Keratinocyte (primary cell): Measurements from ENCODE around the gene STKLD1.

ENCODE experiments used
- CTCF ChIP-seq, 3 experiments: IDR thresholded peaks in 1 of 3; conservative IDR thresholded peaks in 1 of 3; optimal IDR thresholded peaks in 1 of 3; 2 replicates in 2 of 3; 3 replicates in 1 of 3; pipeline versions ENCODE3 to v1.5.1; 2011; ENCODE audit warnings: low read length in 3 of 3, mild to moderate bottlenecking in 3 of 3, moderate library complexity in 2 of 3, control low read depth in 1 of 3, inconsistent platforms in 1 of 3; ENCODE audit not compliant: insufficient read depth in 2 of 3; ENCODE audit errors: extremely low read depth in 1 of 3
- EZH2 ChIP-seq: IDR thresholded peaks from one replicate; pipeline ENCODE4 v1.6.1; 2012; ENCODE audit warnings: inconsistent platforms, mild to moderate bottlenecking, low read length, moderate library complexity

- TF ChIP-seq CTCF (optimal IDR thresholded peaks at IDR 0.05 in 1 of 3, IDR thresholded peaks at IDR 0.05 in 1 of 3, conservative IDR thresholded peaks at IDR 0.05 in 1 of 3; ENCODE audit: extremely low read depth in 1 of 3, insufficient read depth in 2 of 3, low read length in 3 of 3) = no peak
- TF ChIP-seq EZH2 = no peak
Observed at GRCh38 chr9:133378408-133378962, 2.3 kb downstream of the STKLD1 start.
